Breast epithelium (tissue), 3 donors: ENCODE results near the gene OSTN.

Source experiments
- CTCF ChIP-seq, 3 donors: fragments of 450-650 bp; IDR thresholded peaks; one replicate each; pipeline ENCODE4 v1.5.1; 2016 to 2017; ENCODE audit warnings: antibody characterized with exemption in 3 of 3, mild to moderate bottlenecking in 3 of 3, moderate library complexity in 3 of 3
- POLR2AphosphoS5 ChIP-seq, 3 donors: sonication (generic); formaldehyde crosslinking; IDR thresholded peaks; one replicate each; pipeline ENCODE4 v1.6.1; 2017; ENCODE audit warnings: antibody characterized with exemption in 3 of 3

GRCh38 chr3:191262650-191263049 lies 63.6 kb downstream of the OSTN start:
- TF ChIP-seq CTCF (IDR thresholded peaks at IDR 0.05): no peak
- TF ChIP-seq POLR2AphosphoS5 (IDR thresholded peaks at IDR 0.05): no peak
